GM12892 (cell line): ENCODE data around the gene PRR23E.

ENCODE experiments used
- DNase-seq: peaks from one replicate; pipeline ENCODE4 v3.0.0; 2011; ENCODE audit not compliant: insufficient read length
- FAIRE-seq: peaks from 2 replicates; lab custom pipeline; 2011; peaks lifted over from hg19 to GRCh38; lab: Jason Lieb, UNC
- POLR2A ChIP-seq: IDR thresholded peaks from 2 replicates; pipeline ENCODE4 v1.6.1; 2011; ENCODE audit warnings: low read depth, low read length, control low read depth
- POLR2AphosphoS5 ChIP-seq: IDR thresholded peaks from 2 replicates; pipeline ENCODE4 v1.6.1; 2011; ENCODE audit warnings: low read depth, low read length, control low read depth
- TAF1 ChIP-seq: IDR thresholded peaks from 2 replicates; pipeline ENCODE4 v1.6.1; 2011; ENCODE audit warnings: low read depth, mild to moderate bottlenecking, control low read depth, low read length, borderline replicate concordance

Gene PRR23E

GRCh38 chr3:127165694-127166485 lies 27.0 kb upstream of the PRR23E start:
- FAIRE-seq: no peak
- no peak for TF ChIP-seq TAF1
- TF ChIP-seq POLR2A: no peak
- TF ChIP-seq POLR2AphosphoS5: no peak

GRCh38 chr3:127166501-127167065 lies 26.3 kb upstream of the PRR23E start:
- no peak for FAIRE-seq

More at GRCh38 chr3:127165694-127166485, 27.0 kb upstream of the PRR23E start:
- no peak for DNase-seq

GRCh38 chr3:127167315-127168043 lies 25.5 kb upstream of the PRR23E start:
- DNase-seq (no peak), FAIRE-seq (no peak)
- TF ChIP-seq TAF1 (no peak), POLR2A (no peak), POLR2AphosphoS5 (no peak)

More at GRCh38 chr3:127166501-127167065, 26.3 kb upstream of the PRR23E start:
- TF ChIP-seq TAF1 (no peak), POLR2A (no peak), POLR2AphosphoS5 (no peak)
- DNase-seq: no peak

- FAIRE-seq: no peak
- no peak for DNase-seq
- TF ChIP-seq TAF1 (no peak), POLR2AphosphoS5 (no peak), POLR2A (no peak)
Observed at GRCh38 chr3:127168271-127168670, 24.7 kb upstream of the PRR23E start.

GRCh38 chr3:127170814-127171213 lies 22.1 kb upstream of the PRR23E start:
- FAIRE-seq (no peak), DNase-seq (no peak)

DNA sequence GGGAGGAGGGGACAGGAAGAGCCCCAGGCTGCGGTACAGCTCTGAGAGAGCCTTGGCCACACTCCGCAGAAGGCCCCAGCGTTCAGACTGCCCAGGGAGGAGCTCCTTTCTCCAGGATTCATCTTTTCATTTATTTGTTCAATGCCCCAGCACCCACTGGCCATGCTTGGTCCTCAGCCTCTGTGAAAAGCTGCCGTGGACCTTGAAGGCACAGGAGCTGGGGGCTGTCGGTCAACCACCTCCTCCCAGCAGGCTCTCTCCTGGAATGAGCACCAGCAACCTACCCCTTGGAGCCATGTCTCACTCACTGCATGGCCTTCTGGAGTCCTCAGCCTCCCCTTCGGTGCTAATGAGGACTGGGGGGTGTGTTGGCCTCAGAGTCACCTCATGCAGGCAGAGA lies 21.6 kb upstream of the PRR23E start:
- DNase-seq: no peak
- TF ChIP-seq TAF1: no peak
- TF ChIP-seq POLR2AphosphoS5: no peak
- TF ChIP-seq POLR2A: no peak
- FAIRE-seq: no peak

More at GRCh38 chr3:127170814-127171213, 22.1 kb upstream of the PRR23E start:
- TF ChIP-seq TAF1: no peak
- TF ChIP-seq POLR2A: no peak
- no peak for TF ChIP-seq POLR2AphosphoS5

- TF ChIP-seq POLR2A: no peak
- DNase-seq (no peak), FAIRE-seq (no peak)
Observed at GRCh38 chr3:127171721-127172120, 21.2 kb upstream of the PRR23E start.

DNA sequence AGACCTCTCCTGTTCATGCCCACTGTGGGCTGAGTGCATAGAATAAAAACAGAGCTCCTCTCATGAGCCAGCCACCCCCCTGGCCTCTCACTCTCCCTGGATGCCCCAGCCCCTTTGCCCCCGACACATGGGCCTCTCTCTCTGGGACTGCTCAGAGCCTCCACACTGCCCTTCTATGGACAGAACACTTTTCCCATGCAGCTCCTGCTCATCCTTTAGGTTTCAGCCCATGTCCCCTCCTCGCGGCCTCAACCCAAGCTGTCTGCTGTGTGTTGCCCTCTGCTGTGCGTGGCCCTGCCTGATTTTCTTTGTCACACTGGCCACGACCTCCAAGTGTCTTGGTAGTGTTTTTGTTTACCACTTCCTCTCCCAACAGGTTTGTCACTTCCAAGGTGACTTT lies 20.7 kb upstream of the PRR23E start:
- no peak for FAIRE-seq
- DNase-seq: no peak
- TF ChIP-seq POLR2AphosphoS5 (no peak), TAF1 (no peak), POLR2A (no peak)

DNA sequence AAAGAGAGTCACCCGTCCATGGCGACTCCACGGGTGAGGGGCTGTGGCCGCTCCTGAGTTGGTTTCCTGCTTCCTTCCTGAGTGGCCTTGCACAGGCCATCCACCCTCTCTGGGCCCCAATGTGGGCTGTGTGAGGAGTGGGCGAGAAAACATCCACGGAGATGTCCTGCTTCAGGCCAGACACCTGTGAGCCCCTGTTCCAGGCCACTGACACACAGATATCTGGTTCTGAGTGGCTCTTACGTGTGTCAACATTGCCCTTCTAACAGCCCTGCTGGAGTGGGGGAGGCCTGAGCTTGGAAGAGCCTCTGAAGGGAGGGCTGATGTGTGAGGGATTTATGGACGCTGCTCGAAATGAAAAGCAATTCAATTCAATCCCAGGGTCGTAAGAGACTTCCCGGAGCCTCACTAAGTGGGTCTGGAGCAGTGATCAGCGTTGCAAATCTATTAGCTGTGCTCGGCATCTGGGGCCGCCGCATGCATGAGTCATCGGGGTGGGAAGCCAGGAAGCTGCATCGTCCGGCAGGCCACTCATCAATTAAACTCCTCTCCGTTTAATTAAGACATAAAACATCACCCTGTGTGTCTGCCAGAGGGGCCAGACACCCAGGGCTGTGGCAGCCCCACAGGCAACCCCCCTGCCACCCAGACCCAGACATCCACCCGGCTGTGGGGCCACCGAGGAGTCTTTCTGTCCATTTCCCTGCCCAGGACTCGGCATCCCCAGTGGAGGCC lies 20.0 kb upstream of the PRR23E start:
- TF ChIP-seq POLR2A (no peak), POLR2AphosphoS5 (no peak), TAF1 (no peak)
- DNase-seq (no peak), FAIRE-seq (no peak)

GRCh38 chr3:127173516-127174166 lies 19.3 kb upstream of the PRR23E start:
- FAIRE-seq (no peak), DNase-seq (no peak)
- TF ChIP-seq POLR2AphosphoS5 (no peak), POLR2A (no peak), TAF1 (no peak)

GRCh38 chr3:127174284-127174683 lies 18.6 kb upstream of the PRR23E start:
- no peak for TF ChIP-seq POLR2A
- no peak for TF ChIP-seq TAF1
- no peak for TF ChIP-seq POLR2AphosphoS5
- DNase-seq (no peak), FAIRE-seq (no peak)
